Glomerular visceral epithelial cell (primary cell): Measurements from ENCODE around the gene MIS18A.
"Not testable (repeated sequence)": the region's sequence is repeated elsewhere in the genome, so short reads cannot be mapped to it uniquely, and the experiment has no call there.

Experiments
- DNase-seq: peaks from one replicate; pipeline ENCODE4 v3.0.0-alpha.2; 2016; ENCODE audit errors: extremely low spot score

Gene MIS18A

GRCh38 chr21:32278518-32279376 lies at the start of gene MIS18A:
MIS18A (minus strand) TSS chr21:32279049; CDS start chr21:32279014, 35 bp downstream.
- DNase-seq: peak; percentile 97

GRCh38 chr21:32328595-32328994 lies 49.7 kb upstream of the MIS18A start:
- DNase-seq: no peak

DNA sequence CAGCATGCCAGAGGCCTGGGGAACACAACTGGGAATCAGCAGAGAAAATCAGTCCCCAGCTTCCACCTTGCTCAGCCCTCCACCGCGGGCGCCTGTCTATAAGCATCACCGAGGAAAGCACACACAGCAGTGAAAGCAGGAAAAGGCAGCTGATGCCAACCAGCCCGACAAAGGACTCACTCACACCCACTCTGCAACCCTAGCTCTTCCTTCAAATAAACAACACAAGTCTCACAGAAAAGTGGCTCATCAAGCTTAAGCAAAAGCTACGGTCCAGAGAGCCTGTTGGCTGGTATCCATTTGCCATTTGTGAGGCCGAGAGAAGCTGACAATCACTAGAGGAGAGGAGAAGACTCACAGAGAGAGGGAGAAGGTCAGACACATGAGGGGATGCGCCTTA lies 46.9 kb upstream of the MIS18A start:
- DNase-seq: no peak

DNA sequence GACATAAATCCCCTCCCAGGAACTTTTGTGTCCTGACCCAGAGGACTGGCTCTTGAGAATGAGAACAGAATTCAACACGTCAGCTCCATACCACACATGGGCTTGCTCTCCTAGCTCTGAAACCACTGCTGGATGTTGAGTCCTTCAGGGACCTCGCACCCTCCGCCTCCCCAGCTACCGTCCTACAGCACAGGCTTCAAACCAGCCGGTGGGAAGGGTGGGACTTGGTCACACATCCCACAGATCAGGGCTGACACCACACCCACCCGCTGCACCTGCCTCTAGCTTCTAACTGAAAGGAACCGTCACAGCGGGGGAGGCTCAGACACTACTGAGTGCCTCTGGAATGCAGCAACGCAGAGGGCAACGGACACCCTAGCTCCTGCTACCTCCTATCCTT lies 43.8 kb upstream of the MIS18A start:
- no peak for DNase-seq

DNA sequence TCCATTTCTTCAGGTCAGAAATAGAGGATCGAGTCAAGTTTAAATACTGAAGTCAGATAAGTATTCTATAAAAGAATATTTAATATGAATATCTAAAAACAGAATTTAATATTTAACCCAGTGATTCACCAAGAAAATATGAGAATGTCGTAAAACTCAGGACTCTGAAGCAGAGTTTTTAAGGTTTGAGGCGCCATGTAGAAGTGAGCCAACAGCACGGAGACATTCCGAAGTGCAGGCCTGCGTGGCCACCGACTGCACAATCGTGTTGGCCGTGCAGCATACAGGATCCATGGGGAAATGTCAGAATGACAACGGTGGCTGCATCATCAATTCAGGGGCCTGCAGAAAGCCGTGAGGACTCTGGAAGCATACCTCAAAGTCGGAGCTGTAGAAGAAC lies 43.3 kb upstream of the MIS18A start:
- DNase-seq: peak; percentile 29

DNA sequence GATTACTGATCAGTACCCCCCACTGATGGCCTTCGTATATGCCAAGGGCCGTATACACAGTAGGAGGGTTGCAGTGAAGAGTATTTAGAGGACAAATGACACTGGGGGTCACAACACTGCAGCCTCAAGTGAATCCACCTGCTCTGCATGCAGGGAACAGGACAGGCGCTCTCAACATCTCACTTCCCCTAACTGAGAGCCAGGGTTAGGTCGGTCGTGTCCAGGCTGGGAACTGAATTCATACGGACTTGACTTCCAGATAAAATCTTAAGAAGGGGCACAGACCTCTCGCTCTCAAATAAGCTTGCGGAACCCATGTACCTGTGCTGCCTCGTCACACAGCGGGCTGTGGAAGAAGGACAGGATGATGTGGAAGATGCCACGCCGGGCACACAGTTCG lies 42.6 kb upstream of the MIS18A start:
- DNase-seq: no peak

- DNase-seq: no peak
These were observed 41.9 kb upstream of the MIS18A start for GRCh38 chr21:32320726-32321125.

GRCh38 chr21:32320059-32320458 lies 41.2 kb upstream of the MIS18A start:
- no peak for DNase-seq

DNA sequence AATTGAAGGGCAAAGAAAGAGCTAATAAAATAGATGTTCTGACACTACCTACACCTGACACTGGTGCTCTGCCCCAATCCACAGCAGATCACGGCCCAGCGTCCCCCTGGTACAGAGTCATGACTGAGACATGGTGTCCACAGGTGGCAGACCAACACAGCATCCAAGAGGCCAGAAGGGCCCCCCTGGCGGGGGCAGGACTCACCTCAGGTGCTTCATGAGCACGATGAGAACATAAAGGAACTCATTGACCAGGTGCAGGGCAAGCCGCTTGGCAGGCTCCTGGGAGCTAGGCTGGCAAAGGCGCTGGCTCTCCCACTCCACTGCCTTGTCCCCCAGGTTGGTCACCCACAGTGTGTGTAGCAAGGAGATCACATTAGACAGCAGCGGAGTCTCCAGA lies 40.2 kb upstream of the MIS18A start:
- no peak for DNase-seq

DNA sequence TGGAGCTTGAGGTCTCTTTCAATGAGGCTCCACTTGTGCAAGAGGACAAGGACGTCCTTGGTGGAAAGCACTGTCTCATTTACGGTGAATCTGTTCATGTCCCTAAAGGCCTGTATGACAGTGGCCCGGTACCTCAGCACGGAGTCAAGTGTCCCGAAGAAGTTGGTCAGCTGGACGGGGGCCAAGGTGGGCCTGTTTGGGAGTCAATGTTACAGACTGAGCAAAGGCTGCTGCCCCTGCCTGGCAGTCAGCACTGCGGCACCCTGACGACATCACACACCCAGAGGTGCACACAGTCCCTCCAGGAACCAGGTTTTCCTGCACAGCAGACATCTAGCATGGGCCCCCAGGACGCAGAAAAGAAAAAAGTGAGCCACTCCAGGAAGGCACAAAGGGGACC lies 38.9 kb upstream of the MIS18A start:
- DNase-seq: no peak

DNA sequence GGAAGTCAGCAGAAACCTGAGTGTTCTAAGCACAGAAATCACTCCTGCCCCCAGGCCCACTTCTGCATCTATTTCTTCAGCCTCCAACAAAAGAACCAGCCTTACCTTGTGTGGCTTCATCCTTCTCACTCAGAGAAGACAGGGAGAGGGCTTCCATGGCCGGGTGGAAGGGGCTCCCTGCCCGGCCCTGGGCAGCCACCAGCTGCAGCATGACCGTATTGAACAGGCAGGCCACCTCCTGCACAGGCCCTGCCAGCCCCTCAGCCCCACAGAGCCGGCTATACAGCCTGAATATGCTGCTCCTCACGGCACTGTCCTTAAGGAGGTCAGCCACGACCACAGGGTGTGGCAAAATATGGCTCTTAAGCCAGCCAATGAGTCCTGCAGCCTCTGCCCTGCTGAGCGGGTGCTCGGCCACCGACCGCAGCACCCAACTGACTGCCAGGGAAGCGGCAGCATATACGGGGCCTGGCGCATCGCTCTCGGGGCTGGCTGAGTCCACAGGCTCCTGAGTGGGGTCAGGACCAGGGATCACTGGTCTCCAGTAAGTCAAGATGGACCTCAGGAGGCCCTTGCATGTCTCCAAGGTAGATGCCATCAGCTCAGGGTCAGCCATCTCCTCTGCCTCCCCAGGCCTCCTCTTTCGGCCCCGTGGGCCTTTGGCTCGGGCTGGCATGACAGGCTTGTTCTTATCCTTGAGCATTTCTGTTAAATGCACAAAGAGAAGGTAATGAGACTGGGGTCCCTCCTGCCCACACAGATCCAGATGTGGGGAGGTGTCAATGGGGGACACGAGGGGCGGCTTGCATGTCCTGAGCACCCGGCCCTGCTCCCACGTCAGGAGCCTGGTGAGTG lies 37.7 kb upstream of the MIS18A start:
- DNase-seq: no peak

DNA sequence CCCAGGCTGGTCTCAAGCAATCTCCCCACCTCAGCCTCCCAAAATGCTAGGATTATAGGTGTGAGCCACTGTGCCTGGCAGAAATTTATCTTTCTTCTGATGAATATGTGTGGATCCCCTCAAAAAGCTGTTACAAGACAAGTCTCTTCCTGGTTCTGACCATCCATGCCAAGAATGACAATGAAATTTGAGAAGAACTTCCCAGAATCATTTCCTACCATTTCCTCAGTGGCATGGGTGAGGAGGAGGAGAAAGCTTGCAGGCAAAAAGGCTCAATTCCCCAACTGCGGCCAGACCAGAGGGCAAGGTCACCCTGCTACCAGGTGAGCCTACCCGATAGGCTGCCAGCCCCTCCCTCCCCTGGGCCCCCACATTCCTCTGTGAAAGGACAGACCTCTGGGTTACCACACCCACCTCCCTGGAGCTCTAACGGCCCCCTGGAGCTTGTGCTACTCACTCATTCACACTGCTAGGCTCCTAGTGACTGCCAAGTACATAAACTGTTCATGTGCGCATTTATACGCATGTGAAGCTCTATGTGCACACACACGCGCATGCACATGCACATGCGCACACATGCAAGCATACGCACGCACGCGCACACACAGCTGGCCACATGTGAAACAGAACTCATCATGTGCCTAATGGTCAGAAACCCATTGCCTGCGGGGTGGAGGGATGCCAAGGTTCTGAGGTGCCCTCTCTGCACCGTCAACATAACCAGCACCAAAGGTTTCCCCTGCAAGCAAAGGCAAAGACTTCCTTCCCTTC lies 36.8 kb upstream of the MIS18A start:
- DNase-seq: no peak

GRCh38 chr21:32314806-32315205 lies 36.0 kb upstream of the MIS18A start:
- DNase-seq: no peak

DNA sequence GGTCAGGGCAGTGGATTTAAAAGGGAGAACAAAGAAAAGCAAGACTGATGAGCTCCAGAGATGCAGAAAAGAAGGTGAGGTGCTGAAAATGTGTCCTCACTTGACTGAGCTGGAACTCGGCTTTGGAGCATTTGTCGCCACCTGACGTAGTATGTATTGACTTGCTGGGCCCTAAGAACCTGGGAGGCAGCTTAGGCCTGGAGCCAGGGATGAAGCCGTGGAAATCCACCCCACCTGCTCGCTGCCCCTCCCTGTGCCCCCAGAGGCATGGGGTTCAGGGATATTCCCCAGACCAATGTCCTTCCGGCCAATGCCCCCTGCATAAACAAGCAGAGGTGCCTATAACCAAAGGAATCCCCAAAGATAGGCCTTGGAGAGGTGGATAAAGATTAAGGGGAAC lies 34.1 kb upstream of the MIS18A start:
- DNase-seq: no peak

DNA sequence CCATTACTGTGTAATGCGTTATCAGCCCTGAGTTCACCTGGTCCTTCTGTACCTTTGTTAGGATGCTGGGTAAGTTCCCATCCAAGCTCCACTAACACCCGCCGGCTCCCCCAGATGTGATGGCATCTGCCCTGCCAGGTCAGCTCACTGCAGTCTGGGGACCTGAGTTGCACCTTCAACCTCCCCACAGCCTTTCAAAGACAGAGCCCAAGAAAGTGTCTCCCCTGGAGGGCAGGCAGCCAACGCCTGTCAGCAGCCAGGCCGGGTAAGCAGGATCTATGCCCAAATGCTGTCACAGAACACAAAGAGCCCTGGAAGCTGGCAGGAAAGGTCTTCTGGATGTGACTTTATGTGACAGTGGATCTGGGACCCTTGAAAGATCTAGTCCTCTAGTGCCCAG lies 33.5 kb upstream of the MIS18A start:
- DNase-seq: no peak

GRCh38 chr21:32311621-32312020 lies 32.8 kb upstream of the MIS18A start:
- DNase-seq: no peak

- not testable (repeated sequence) for DNase-seq
These were observed 32.1 kb upstream of the MIS18A start for GRCh38 chr21:32310976-32311375.

DNA sequence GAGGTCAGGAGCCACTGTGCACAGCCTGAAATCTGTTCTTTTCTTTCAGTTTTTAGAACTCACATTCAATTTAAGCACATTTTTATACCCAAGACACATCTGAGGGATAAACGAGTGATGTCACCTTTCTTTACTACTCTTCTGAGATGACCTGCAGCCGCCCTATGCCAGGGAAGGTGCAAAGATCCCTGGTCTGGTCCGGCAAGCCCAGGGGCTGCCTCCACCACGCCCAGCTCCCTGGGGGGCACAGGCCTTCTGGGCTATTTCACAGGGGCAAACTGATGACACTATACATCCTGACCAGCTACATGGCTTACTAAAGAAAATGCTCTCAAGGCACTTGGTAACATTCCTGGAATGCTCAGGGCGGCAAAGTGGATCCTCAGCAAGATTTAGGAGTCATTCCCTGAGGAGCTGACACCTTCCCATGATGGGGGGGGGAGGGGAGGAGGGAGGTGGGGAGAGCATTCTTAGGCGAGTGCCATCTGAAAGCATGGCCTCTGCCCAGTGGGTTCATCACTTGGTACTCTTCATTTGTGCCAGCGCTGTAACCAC lies 31.1 kb upstream of the MIS18A start:
- no peak for DNase-seq

GRCh38 chr21:32308696-32309095 lies 29.8 kb upstream of the MIS18A start:
- DNase-seq: no peak

DNA sequence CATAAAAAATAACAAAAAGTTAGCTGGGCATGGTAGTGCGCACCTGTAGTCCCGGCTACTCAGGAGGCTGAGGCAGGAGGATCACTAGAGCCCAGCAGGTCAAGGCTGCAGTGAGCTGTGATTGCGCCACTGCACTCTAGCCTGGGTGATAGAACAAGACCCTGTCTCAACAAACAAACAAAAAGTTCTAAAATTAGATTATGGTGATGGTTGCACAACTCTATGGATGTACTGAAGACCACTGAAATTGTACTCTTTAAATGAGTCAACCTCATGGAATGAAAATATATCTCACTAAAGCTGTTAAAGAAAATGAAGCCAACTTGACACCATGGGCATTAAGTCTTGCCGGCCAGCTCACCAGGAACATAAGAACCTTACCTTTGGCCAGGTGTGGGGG lies 28.9 kb upstream of the MIS18A start:
- no peak for DNase-seq

- no peak for DNase-seq
These were observed 27.4 kb upstream of the MIS18A start for GRCh38 chr21:32306021-32306780.
